GM10248 (cell line): ENCODE data around the gene POU5F1.
"Not testable (repeated sequence)": the region's sequence is repeated elsewhere in the genome, so short reads cannot be mapped to it uniquely, and the experiment has no call there.

Experiments used
- CTCF ChIA-PET: fragments of 300-600 bp; sonication (Branson Sonifier 250); formaldehyde crosslinking; extraction: SDS; loops from one replicate; lab custom pipeline; 2021; ENCODE audit warnings: antibody characterized with exemption; lab: Yijun Ruan, JAX
- POLR2A ChIA-PET: fragments of 350-650 bp; sonication (Branson Sonifier 250); formaldehyde crosslinking; extraction: SDS; loops from one replicate; lab custom pipeline; 2020; ENCODE audit warnings: antibody characterized with exemption; lab: Yijun Ruan, JAX
- DNase-seq: peaks from one replicate; pipeline ENCODE4 v3.0.0; 2012; ENCODE audit errors: extremely low spot score
- TF ChIP-seq, protein P1 (sequence below): IDR thresholded peaks from 2 replicates; pipeline ENCODE4 v1.5.1; 2012; ENCODE audit warnings: mild to moderate bottlenecking, low read depth; ENCODE audit errors: extremely low read depth, missing control alignments, control extremely low read depth

POU5F1 gene

DNA sequence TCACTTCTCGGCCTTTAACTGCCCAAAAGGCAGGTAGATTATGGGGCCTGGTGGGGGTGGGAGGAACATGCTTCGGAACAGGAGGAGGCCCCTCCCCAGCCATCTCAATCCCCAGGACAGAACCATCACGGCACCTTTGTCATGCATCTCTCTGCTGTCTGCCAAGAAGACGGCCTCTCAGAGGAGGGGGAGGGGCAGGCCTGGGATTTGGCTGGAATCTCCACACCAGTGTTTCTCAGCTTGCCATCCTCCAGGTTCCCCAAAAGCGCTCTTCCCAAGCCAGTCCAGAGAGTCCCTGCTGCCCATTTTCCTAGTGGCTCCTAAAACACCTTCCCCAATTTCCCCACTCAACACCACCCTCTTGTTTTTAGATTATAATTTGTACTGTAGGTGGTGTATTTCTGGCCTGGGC lies 2.5 kb upstream of the POU5F1 start:
- TF ChIP-seq, protein P1, sequence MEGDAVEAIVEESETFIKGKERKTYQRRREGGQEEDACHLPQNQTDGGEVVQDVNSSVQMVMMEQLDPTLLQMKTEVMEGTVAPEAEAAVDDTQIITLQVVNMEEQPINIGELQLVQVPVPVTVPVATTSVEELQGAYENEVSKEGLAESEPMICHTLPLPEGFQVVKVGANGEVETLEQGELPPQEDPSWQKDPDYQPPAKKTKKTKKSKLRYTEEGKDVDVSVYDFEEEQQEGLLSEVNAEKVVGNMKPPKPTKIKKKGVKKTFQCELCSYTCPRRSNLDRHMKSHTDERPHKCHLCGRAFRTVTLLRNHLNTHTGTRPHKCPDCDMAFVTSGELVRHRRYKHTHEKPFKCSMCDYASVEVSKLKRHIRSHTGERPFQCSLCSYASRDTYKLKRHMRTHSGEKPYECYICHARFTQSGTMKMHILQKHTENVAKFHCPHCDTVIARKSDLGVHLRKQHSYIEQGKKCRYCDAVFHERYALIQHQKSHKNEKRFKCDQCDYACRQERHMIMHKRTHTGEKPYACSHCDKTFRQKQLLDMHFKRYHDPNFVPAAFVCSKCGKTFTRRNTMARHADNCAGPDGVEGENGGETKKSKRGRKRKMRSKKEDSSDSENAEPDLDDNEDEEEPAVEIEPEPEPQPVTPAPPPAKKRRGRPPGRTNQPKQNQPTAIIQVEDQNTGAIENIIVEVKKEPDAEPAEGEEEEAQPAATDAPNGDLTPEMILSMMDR, result no peak
- ChIA-PET CTCF (no interaction called here), POLR2A (no interaction called here)
- DNase-seq, result no peak

GRCh38 chr6:31171931-31172905 lies 1.7 kb upstream of the POU5F1 start:
- DNase-seq, result no peak
- ChIA-PET POLR2A (no interaction called here), CTCF (interaction anchor here (1.4 kb wide), 1 partner anchor 11 kb away, joined by 5 read pairs; no protein-coding TSS in a partner anchor)
- TF ChIP-seq, protein P1, result no peak

GRCh38 chr6:31170987-31171671 lies 647 bp upstream of the POU5F1 start:
- ChIA-PET CTCF (interaction anchor here (1.4 kb wide), 1 partner anchor 12 kb away, joined by 5 read pairs; no protein-coding TSS in a partner anchor), POLR2A (no interaction called here)
- DNase-seq, result no peak
- TF ChIP-seq, protein P1, result no peak

GRCh38 chr6:31169858-31170599 lies 453 bp downstream of the POU5F1 start:
- POLR2A ChIA-PET, DNase-seq, CTCF ChIA-PET: not testable (repeated sequence)

GRCh38 chr6:31169123-31169857 lies 1.2 kb downstream of the POU5F1 start:
- no peak for DNase-seq
- ChIA-PET CTCF (interaction anchor here (1.1 kb wide), 1 partner anchor 18 kb away, joined by 3 read pairs; no protein-coding TSS in a partner anchor), POLR2A (no interaction called here)
- TF ChIP-seq, protein P1, result no peak

- no peak for DNase-seq
These were observed 1.9 kb downstream of the POU5F1 start for GRCh38 chr6:31168606-31169005.

More at GRCh38 chr6:31168606-31169005, 1.9 kb downstream of the POU5F1 start:
- ChIA-PET POLR2A (no interaction called here), CTCF (interaction anchor here (0.7 to 1.1 kb wide), 2 partner anchors 10 to 18 kb away, joined by 3 read pairs; no protein-coding TSS in a partner anchor)
- TF ChIP-seq, protein P1, result no peak
